GM12864 (cell line): Measurements from ENCODE around the gene C17orf107.

Experiments used
- DNase-seq: peaks from one replicate; pipeline ENCODE4 v3.0.0-alpha.2; 2011; ENCODE audit warnings: low read depth
- H3K4me3 ChIP-seq: 2 replicates; pipeline ENCODE4 v1.5.1; 2011; ENCODE audit warnings: mild to moderate bottlenecking, low read depth, low read length, control low read depth
- TF ChIP-seq, protein P1 (sequence below): IDR thresholded peaks from 2 replicates; pipeline ENCODE4 v1.5.1; 2011; ENCODE audit warnings: low read depth, mild to moderate bottlenecking, moderate library complexity, low read length, control low read depth, inconsistent platforms; ENCODE audit errors: missing control alignments

The C17orf107 gene

DNA sequence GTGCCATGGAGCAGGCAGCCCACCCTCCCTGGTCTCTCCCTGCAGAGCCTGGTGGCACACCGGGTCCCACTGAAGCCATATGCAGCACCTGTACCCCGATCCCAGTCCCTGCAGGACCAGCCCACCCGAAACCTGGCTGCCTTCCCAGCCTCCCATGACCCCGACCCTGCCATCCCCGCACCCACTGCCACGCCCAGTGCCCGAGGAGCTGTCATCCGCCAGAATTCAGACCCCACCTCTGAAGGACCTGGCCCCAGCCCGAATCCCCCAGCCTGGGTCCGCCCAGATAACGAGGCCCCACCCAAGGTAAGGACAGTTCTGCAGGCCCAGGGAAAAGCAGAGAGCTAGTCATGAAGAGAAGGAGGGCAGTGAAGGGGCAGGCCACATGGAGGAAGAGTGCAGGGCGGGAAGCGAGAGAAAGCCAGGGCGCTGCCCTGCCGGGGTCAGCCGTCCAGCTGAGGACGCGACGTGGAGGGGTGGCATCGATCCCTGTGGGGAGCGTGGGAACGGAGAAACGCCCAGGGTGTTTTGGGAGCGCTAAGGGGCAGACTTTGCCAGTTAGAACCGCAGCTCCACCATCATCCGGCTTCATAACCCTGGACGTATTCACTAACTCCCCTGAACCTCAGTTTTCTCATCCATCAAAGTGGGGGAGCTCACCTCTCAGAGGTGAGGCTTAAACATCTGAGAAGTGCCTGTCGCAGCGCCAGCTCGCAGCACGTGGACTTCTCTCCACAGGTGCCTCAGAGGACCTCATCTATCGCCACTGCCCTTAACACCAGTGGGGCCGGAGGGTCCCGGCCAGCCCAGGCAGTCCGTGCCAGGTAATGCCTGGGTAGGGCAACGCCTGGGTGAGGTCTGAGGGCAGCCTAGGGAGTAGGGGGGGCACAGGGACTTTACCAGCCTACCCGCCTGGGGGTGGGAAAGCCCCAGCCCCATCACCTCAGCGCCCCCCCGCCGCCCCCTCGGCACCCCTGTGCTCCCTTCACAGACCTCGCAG lies 7.6 kb upstream of the C17orf107 start:
- DNase-seq, result no peak
- TF ChIP-seq, protein P1, sequence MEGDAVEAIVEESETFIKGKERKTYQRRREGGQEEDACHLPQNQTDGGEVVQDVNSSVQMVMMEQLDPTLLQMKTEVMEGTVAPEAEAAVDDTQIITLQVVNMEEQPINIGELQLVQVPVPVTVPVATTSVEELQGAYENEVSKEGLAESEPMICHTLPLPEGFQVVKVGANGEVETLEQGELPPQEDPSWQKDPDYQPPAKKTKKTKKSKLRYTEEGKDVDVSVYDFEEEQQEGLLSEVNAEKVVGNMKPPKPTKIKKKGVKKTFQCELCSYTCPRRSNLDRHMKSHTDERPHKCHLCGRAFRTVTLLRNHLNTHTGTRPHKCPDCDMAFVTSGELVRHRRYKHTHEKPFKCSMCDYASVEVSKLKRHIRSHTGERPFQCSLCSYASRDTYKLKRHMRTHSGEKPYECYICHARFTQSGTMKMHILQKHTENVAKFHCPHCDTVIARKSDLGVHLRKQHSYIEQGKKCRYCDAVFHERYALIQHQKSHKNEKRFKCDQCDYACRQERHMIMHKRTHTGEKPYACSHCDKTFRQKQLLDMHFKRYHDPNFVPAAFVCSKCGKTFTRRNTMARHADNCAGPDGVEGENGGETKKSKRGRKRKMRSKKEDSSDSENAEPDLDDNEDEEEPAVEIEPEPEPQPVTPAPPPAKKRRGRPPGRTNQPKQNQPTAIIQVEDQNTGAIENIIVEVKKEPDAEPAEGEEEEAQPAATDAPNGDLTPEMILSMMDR, result no peak
- no peak overlapping the region for H3K4me3 ChIP-seq

DNA sequence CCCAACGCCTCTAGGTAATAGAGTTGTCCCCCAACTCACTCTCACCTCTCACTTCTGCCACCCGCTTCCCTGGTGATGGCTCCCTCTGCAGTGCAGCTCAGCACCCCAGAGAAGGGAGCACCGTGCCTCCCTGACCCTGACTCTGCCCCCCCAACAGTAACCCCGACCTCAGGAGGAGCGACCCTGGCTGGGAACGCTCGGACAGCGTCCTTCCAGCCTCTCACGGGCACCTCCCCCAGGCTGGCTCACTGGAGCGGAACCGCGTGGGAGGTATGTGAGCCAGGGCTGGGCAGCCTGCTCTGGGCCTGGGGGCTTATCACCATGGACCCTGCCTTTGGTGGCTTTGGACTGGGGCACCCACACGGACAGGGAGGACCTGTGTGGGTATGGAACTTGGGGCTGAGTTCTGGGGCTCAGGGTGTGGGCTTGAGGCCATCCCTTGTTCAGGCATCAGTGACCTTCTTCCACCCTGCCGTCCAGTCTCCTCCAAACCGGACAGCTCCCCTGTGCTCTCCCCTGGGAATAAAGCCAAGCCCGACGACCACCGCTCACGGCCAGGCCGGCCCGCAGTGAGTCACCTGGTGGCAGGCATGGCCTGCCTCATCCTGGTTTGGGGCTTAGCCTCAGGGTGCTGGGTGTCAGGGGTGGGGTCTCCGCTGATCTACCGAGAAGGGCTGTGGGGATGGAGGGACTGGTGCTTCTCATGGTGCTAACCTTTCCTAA lies 6.7 kb upstream of the C17orf107 start:
- TF ChIP-seq, protein P1, result no peak
- DNase-seq, result no peak
- no peak overlapping the region for H3K4me3 ChIP-seq

DNA sequence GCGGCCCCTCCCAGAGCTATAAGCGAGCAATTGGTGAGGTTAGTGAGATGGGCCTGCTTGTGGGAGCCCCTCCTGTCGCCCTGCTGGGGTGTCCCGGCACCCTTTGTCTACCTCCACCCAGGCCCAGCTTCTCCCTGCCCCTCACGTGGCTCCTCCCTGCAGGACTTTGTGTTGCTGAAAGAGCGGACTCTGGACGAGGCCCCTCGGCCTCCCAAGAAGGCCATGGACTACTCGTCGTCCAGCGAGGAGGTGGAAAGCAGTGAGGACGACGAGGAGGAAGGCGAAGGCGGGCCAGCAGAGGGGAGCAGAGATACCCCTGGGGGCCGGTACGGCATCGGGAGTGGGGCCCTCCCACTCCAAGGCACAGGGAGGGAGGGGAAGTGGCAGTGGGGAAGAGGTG lies 6.1 kb upstream of the C17orf107 start:
- DNase-seq, result no peak
- TF ChIP-seq, protein P1, result no peak
- H3K4me3 ChIP-seq, result no peak overlapping the region

DNA sequence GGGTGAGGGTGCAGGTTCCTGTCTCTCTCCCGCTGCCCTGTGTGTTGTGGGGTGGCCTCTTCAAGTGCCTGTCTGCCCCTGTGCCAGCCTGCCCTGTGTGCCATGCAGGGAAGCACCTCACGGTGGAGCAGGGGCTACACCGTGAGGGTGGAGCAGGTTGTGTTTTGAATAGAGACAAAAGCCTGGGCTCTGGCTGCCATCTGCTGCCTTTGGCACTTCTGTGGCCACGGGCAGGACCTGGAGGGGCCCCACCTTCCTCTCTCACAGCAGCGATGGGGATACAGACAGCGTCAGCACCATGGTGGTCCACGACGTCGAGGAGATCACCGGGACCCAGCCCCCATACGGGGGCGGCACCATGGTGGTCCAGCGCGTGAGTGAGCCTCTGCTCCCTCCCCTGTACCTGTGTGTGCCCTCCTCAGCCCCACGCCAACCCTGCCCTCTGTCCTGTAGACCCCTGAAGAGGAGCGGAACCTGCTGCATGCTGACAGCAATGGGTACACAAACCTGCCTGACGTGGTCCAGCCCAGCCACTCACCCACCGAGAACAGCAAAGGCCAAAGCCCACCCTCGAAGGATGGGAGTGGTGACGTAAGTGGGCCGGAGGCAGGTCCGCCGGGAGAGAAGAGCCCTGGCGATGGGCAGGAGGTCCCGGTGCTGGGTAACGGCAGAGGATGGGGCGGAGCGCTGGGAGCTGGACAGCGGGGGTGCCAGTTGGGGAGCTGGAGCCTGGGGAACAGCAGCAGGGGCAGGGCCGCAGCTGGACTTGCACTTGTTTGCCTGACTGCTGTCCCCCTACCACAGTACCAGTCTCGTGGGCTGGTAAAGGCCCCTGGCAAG lies 5.4 kb upstream of the C17orf107 start:
- DNase-seq, result no peak
- no peak overlapping the region for H3K4me3 ChIP-seq
- TF ChIP-seq, protein P1, result no peak

DNA sequence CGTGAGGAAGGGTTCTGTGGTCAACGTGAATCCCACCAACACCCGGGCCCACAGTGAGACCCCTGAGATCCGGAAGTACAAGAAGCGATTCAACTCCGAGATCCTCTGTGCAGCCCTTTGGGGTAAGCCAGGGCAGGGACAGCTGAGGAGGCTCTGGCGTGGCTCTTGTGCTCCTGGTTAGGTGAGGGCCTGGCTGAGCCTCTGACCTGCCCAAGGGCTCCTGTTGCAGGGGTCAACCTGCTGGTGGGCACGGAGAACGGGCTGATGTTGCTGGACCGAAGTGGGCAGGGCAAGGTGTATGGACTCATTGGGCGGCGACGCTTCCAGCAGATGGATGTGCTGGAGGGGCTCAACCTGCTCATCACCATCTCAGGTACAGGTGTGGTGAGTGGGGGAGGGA lies 4.2 kb upstream of the C17orf107 start:
- no peak for DNase-seq
- H3K4me3 ChIP-seq, result no peak overlapping the region
- TF ChIP-seq, protein P1, result no peak

DNA sequence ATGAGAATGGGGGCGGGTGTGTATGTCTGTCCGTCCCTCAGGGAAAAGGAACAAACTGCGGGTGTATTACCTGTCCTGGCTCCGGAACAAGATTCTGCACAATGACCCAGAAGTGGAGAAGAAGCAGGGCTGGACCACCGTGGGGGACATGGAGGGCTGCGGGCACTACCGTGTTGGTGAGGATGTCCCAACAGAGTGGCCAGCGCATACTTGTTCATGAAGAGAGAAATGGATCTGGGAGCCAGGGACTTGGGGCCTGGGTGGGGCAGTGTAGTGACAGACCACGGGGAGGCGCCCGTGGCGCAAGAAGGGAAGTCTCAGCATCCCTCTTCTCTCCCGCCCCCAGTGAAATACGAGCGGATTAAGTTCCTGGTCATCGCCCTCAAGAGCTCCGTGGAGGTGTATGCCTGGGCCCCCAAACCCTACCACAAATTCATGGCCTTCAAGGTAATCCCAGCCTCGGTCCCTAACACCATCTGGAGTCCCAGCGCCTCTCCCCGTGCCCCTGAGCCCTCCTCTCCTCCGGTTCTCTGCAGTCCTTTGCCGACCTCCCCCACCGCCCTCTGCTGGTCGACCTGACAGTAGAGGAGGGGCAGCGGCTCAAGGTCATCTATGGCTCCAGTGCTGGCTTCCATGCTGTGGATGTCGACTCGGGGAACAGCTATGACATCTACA lies 3.5 kb upstream of the C17orf107 start:
- no peak for DNase-seq
- TF ChIP-seq, protein P1, result no peak
- H3K4me3 ChIP-seq, result no peak overlapping the region
